Activated CD8-positive, alpha-beta memory T cell treated with anti-CD3 and anti-CD28 coated beads for 36 hours (primary cell): ENCODE results near the gene C10orf105. TPM values are rescaled to one million over a fixed set of nuclear protein-coding genes. Genes with fewer than 3 reads are reported as not detected.

Experiments
- CTCF ChIA-PET: fragments of 350-600 bp; sonication (Branson Sonifier 250); formaldehyde crosslinking; loops from one replicate; lab custom pipeline; 2021; ENCODE audit warnings: antibody characterized with exemption; lab: Charles Lee
- POLR2A ChIA-PET: fragments of 350-600 bp; sonication (Branson Sonifier 250); formaldehyde crosslinking; loops from one replicate; lab custom pipeline; 2021; ENCODE audit warnings: antibody characterized with exemption; lab: Charles Lee
- total RNA-seq, 2 experiments: library from RNA; stranded (reverse); gene quantifications; one replicate each; pipeline ENCODE4 v1.2.3, GENCODE V29; 2021

The C10orf105 gene
- total RNA-seq, 2 experiments from 2014 or later = 0.15 to 0.17 TPM

DNA sequence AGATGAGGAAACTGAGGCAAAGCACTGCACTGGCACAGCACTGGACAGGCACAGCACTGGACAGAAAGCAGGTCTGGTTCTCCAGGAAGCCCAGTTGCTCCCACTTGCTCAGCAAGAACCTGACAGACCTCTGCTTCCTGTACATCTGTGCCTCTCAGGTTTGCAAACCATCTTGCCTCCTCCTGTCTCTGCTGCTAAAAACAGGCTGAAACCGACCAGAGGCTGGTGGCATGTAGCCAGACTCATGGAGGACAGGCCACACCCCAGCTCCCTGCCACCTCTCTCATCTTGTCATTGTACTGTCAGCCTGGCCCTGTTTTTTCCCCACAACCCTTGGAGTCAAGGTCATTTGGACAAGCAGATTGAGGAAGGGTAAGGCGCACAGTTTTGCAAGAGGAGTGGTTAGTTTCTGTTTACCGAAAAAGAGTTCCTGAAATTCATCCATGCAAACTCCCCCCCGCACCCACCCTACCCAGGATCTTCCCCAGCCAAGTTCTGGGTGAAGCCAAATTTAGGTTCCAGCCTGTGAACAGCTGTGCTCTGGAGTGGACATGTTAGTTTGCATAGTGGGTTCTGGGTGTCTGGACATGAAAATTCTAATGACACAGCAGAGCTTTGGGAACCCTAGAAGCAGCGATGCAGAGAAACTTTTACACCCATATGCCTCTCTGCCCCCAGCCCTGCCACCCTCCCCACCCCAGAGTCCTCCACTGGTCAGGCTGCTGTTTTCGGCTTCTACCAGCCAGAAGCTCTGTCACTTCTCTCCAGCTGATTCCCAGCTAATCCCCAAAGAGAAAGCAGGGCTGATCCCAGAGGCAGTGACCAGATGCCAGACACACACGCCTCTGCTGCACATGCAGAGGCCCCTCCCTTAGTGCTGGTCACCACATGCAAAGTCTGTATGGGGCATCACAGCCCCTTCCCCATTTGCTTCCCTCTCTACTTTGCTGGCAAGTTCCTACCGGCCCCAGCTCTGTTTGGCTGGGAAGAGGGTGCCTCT is 8.5 kb upstream of the C10orf105 start:
- POLR2A ChIA-PET = interaction anchor here (1.0 to 3.5 kb wide), 7 partner anchors 9 to 45 kb away, joined by 3 to 12 read pairs (median 4); partner anchors contain the start of gene VSIR
- CTCF ChIA-PET = interaction anchor here (0.9 to 11.6 kb wide), 11 partner anchors 8 to 45 kb away, joined by 3 to 86 read pairs (median 12); partner anchors contain the start of gene VSIR

GRCh38 chr10:71727105-71727737 is 7.6 kb upstream of the C10orf105 start:
- ChIA-PET POLR2A (interaction anchor here (1.2 to 3.5 kb wide), 9 partner anchors 10 to 46 kb away, joined by 3 to 18 read pairs (median 5); partner anchors contain the start of gene VSIR), CTCF (interaction anchor here (1.3 to 11.6 kb wide), 11 partner anchors 9 to 46 kb away, joined by 3 to 86 read pairs (median 12); partner anchors contain the start of gene VSIR)

GRCh38 chr10:71726580-71727104 is 7.1 kb upstream of the C10orf105 start:
- POLR2A ChIA-PET = interaction anchor here (0.7 to 3.5 kb wide), 8 partner anchors 9 to 49 kb away, joined by 3 to 18 read pairs (median 4); partner anchors contain the start of gene VSIR
- CTCF ChIA-PET = interaction anchor here (1.3 to 11.6 kb wide), 11 partner anchors 9 to 47 kb away, joined by 3 to 86 read pairs (median 12); partner anchors contain the start of gene VSIR

GRCh38 chr10:71725998-71726579 is 6.5 kb upstream of the C10orf105 start:
- POLR2A ChIA-PET = interaction anchor here (0.7 to 3.5 kb wide), 8 partner anchors 9 to 50 kb away, joined by 3 to 18 read pairs (median 4); partner anchors contain the start of gene VSIR
- CTCF ChIA-PET = interaction anchor here (0.8 to 11.6 kb wide), 13 partner anchors 9 to 85 kb away, joined by 3 to 86 read pairs (median 6); partner anchors contain the start of gene VSIR

DNA sequence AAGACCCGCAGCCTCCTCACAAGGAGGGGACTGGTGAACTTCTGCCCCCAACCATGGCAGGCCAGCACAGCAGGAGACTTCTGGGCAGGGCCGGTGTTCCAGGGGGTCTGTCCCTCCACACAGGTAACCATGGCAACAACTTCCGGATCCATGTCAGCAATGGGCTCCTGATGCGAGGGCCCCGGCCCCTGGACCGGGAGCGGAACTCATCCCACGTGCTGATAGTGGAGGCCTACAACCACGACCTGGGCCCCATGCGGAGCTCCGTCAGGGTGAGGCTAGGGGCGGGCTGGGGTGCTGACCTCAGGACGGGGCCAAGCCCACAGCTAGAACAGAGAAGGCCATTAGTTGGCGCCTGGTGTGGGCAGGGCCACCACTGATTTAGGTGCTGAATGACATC is 5.7 kb upstream of the C10orf105 start:
- POLR2A ChIA-PET = interaction anchor here (1.7 to 3.5 kb wide), 3 partner anchors 12 to 48 kb away, joined by 5 to 18 read pairs (median 10); partner anchors contain the start of gene VSIR
- CTCF ChIA-PET = interaction anchor here (1.1 to 11.6 kb wide), 11 partner anchors 11 to 119 kb away, joined by 3 to 86 read pairs (median 12); partner anchors contain the start of gene VSIR

- CTCF ChIA-PET = interaction anchor here (1.4 to 11.6 kb wide), 5 partner anchors 11 to 118 kb away, joined by 3 to 86 read pairs (median 29); partner anchors contain the start of gene VSIR
- POLR2A ChIA-PET = no interaction called here
These were observed 5.0 kb upstream of the C10orf105 start for GRCh38 chr10:71724539-71724938.

DNA sequence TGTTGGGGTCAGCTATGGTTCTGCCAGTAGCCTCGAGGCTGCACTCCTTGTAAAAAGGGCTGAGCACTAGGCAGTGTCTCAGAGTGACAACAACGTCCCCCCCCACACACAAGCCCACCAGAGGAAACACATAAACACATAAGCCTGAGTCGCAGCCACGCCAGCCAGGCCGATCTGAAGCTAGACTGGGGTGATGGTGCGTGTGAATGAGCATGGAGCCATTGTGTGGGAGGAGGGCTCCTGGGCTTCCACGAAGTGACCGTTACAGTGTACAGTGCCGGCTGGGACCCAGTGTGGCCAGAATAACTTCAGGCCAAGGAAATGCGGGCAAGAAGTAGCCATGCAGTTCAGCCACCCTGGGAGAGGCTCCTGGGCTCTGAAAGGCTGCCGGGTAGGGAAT is 3.7 kb upstream of the C10orf105 start:
- ChIA-PET POLR2A (no interaction called here), CTCF (interaction anchor here (1.0 to 11.6 kb wide), 4 partner anchors 10 to 50 kb away, joined by 3 to 86 read pairs (median 18); partner anchors contain the start of gene VSIR)

GRCh38 chr10:71722849-71723248 is 3.3 kb upstream of the C10orf105 start:
- CTCF ChIA-PET = interaction anchor here (1.0 to 11.6 kb wide), 3 partner anchors 10 to 50 kb away, joined by 3 to 86 read pairs (median 7); partner anchors contain the start of gene VSIR

DNA sequence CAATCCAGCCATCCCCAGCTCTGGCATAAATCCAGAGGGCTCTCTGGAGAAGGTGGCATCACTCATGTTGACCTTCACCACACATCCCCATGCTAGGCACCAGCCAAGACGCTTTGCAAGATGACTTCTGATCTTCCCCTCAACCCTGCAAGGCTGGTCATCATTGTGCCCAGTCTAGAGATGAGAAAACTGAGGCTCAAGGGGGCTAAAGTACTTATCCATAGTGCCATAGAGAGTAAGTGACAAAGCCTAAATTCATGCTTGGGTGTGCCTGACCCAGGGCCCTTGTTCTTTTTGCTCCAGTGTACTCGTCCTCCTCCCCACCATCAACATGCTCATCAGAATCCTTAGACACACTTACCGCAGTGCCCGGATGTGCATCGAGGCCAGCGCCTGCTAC is 1.7 kb upstream of the C10orf105 start:
- ChIA-PET CTCF (interaction anchor here (1.5 kb wide), 1 partner anchor 12 kb away, joined by 3 read pairs; no protein-coding TSS in a partner anchor), POLR2A (no interaction called here)

More at GRCh38 chr10:71722849-71723248, 3.3 kb upstream of the C10orf105 start:
- POLR2A ChIA-PET = no interaction called here

- ChIA-PET CTCF (interaction anchor here (1.5 to 1.6 kb wide), 2 partner anchors 11 to 91 kb away, joined by 3 read pairs; no protein-coding TSS in a partner anchor), POLR2A (no interaction called here)
These were observed 710 bp upstream of the C10orf105 start for GRCh38 chr10:71720288-71720687.

DNA sequence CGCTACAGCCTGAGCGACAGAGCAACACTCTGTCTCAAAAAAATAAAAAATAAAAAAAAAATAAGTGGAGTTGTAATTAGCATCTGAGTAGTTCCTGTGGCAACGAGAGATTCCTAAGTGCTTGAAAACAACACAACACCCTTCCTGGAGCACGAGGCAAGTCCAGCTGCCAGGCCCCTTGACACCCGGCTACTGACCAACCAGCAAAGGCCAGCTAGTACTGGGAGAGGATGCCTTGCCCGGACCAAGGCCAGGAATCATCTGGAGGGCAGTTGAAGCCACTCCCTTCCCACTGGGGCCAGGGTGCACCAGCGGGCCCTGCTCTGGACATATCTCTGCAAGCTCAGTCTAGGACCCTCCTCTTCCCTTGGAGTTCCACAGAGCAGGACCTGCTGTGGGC is 536 bp downstream of the C10orf105 start:
- ChIA-PET CTCF (interaction anchor here (1.0 to 1.6 kb wide), 3 partner anchors 9 to 93 kb away, joined by 3 to 4 read pairs (median 3); partner anchors contain the start of gene VSIR), POLR2A (no interaction called here)

- CTCF ChIA-PET = interaction anchor here (1.0 to 2.4 kb wide), 3 partner anchors 8 to 20 kb away, joined by 3 to 5 read pairs (median 3); no protein-coding TSS in a partner anchor
- POLR2A ChIA-PET = no interaction called here
These were observed 1.3 kb downstream of the C10orf105 start for GRCh38 chr10:71718165-71718698.

DNA sequence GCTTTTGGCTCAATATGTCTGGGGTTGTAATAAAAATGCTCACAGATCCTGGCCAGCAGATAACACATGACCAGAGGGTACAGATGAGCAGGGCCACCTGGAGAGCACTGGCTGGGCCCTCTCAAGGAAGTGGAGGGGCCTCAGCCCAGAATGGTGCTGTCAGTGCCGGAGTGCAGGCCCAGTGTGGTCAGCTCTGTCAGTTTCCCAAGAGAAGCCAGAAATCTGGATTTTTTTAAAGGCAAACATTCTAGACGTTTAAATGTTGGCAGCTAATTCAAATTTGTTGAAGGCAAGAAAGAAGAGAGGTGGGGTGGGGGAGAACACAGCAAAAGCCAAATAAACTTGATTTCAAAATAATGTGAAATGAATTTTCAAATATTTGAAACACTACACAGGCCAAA is 2.0 kb downstream of the C10orf105 start:
- CTCF ChIA-PET = interaction anchor here (0.6 to 2.4 kb wide), 5 partner anchors 9 to 726 kb away, joined by 3 to 6 read pairs (median 3); no protein-coding TSS in a partner anchor
- POLR2A ChIA-PET = interaction anchor here (0.6 kb wide), 1 partner anchor 9 kb away, joined by 3 read pairs; no protein-coding TSS in a partner anchor

GRCh38 chr10:71717056-71717455 is 2.5 kb downstream of the C10orf105 start:
- ChIA-PET POLR2A (interaction anchor here (2.3 kb wide), 1 partner anchor 13 kb away, joined by 6 read pairs; no protein-coding TSS in a partner anchor), CTCF (interaction anchor here (0.7 to 2.4 kb wide), 5 partner anchors 9 to 40 kb away, joined by 3 to 5 read pairs (median 3); no protein-coding TSS in a partner anchor)

GRCh38 chr10:71716426-71716825 is 3.2 kb downstream of the C10orf105 start:
- POLR2A ChIA-PET = interaction anchor here (2.3 kb wide), 1 partner anchor 14 kb away, joined by 6 read pairs; no protein-coding TSS in a partner anchor
- CTCF ChIA-PET = interaction anchor here (1.2 to 6.1 kb wide), 6 partner anchors 8 to 31 kb away, joined by 3 to 30 read pairs (median 4); no protein-coding TSS in a partner anchor

DNA sequence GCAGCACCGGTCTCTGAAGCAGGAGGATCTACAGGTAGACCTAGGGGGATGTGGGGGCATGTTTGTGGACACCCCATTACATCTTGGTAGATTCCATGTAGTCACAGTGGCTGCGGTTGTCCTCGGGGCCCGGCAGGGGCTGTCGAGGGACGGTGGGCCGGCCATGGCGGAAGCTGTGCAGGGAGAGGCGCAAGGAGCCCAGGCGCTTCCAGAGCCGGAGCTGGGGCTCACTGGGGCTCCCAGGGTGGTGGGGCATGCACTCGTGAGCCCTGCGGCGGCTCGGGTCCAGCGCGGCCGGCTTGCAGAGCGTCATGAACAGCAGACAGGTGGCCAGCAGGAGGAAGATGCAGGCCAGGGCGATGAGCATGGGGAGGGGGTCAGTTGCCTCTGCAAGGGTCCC is 3.7 kb downstream of the C10orf105 start:
- CTCF ChIA-PET = interaction anchor here (1.2 to 6.1 kb wide), 6 partner anchors 8 to 31 kb away, joined by 3 to 30 read pairs (median 4); no protein-coding TSS in a partner anchor
- POLR2A ChIA-PET = interaction anchor here (2.3 kb wide), 1 partner anchor 14 kb away, joined by 6 read pairs; no protein-coding TSS in a partner anchor
